HG02840 (cell line): ENCODE results near the gene LHFPL2.

Experiments
- ATAC-seq: cut with Tn5 transposase; IDR thresholded peaks from one replicate; pipeline ENCODE4 v1.9.1; 2021; ENCODE audit warnings: mild to moderate bottlenecking, moderate library complexity, moderate number of reproducible peaks; ENCODE audit not compliant: unreplicated experiment, low FRiP score

The LHFPL2 gene

DNA sequence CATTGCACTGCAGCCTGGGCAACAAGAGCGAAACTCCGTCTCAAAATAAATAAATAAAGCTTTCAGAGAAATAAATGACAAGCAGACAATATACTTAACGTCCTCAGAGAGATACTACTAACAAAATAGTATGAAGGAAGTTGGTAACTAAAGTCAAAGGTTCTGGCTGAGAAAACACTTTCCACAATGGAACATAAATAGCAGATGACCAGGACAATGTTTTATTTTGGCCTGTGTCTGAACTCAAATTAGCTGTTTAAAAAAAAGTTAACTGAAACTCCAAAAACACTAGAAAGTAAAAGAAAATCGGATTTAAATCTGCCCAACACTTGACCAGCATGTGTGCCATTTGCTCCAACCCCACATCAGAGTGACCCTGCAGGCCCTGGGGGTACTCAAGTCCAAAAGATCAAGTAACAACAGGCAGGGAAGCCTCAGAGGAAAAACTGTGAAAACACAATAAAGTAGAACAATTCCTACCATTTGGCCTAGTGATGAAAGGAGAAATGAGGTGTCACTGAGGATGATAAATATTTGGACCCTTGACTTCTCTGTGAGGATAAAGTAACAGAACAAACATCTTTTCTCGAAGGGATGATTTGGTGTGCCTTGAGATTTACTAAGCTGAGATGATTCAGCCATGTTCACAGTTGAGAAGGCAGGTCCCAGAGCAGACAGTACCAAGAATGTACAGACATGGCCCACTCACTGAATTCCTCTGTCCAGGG, 47.7 kb downstream of the LHFPL2 start:
- ATAC-seq = no peak

GRCh38 chr5:78598973-78599372, 49.6 kb downstream of the LHFPL2 start:
- no peak for ATAC-seq

- ATAC-seq = no peak
Observed at GRCh38 chr5:78597974-78598371, 50.6 kb downstream of the LHFPL2 start.

- no peak for ATAC-seq
Observed at GRCh38 chr5:78597068-78597973, 51.3 kb downstream of the LHFPL2 start.

DNA sequence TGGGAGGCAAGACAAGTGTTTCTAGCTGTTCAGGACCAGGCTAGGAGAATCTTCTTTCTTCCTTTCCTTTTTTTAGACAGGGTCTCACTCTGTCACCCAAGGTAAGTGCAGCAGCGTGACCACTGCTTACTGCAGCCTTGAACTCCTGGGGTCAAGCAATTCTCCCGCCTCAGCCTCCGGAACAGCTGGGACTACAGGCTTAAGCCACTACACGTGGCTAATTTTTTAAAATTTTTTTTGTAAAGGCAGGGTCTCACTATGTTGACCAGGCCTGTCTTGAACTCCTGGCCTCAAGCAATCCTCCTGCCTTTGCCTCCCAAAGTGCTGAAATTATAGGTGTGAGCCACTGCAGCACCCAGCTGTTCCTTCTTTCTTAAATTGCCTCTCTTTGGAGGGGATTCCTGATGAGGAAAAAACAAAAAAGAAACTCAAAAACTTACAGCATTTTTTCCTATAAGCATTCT, 53.1 kb downstream of the LHFPL2 start:
- ATAC-seq = no peak

GRCh38 chr5:78594610-78595457, 53.7 kb downstream of the LHFPL2 start:
- ATAC-seq = no peak

DNA sequence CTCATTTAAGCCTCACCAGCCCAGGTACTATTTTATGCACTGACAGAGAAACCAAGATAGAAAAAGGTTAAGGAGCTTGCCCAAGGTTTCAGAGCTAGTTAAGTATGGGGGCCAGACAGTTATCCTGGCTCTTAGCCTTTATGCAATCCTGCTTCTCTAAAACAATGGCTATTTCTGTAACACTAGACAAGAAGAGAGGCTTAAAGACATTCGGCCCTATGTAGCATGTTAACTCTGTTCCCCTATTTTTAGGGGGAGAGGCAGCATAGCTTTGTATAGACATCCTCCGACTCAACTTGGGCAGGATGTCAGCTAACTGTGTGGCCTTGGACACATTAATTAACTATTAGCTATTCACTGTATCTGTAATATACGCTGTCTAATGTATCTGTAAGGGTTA, 54.6 kb downstream of the LHFPL2 start:
- ATAC-seq = no peak

DNA sequence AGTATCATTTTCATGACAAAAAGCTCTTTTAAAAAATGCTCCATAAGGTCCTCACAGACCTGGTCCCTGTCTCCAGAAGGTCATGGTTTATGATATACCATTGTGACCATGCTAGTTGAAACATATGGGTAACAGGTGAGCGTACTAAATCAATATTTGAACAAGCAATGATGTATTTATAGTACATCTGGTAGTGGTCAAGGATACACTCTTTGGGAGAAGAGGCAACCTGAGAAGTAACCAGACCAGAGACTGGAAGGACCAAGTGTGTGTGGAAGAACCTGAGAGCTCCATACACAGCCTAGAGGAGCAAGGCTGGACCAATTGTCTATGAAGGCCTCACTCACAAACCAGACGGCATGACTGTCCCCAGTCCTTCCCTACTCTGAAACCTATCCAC, 55.1 kb downstream of the LHFPL2 start:
- ATAC-seq = no peak

DNA sequence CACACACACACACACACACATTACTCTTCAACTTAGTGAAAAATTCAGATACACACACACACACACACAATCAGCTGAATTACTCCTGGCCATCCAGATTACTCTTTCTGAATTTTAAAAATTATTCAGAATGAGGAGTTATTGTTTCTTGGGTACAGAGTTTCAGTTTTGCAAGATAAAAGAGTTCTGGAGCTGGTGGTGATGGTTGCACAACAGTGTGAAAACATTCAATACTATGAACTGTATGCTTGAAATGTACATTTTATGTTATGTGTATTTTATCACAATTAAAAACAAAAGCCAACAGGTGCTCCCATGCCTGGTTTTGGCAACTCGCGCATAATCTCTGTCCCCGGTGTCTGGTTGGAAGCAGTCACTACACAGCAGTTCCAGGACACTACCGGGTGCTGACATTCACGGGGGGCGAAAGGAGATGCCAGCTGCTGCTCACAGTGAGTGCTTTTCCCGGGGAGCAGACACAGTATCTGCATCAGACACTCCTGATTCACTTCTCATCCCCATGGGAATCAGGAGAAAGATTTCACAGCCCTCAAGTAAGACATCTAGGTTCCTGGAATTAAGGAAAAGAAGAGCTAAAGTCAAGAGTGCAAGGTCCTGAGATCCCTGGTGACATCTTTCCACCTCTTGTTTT, 55.7 kb downstream of the LHFPL2 start:
- no peak for ATAC-seq

DNA sequence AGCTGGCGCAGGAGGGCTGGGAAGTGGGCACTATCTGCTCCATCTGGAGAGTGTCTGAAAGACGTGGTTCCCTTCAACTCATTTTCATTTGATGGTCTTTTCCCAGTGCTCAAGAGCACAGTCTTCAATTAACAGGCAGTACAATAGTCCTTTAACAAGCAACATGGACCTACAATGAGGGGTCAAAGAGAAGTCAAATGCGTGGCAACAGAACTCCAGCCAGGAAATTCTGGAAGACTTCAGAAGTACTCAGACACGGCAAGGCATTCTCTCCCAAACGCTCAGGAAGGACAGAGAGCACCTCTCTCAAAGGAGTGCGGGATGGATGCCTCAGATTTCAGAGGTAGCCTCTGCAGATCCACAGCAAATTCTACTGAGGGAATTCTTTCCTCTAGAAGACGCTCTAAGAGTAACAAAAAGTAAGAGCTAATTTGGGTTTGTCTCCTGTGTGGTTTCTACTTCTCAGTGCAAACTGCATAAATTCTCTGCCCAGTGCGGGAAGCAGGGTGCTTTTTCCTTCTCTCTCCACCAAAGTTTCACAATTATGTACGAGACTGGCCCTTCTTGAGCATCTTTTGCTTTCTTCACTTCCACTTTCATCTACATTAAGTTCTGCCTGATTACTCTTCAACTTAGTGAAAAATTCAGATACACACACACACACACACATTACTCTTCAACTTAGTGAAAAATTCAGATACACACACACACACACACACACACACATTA, 56.4 kb downstream of the LHFPL2 start:
- ATAC-seq = peak; percentile 54

- ATAC-seq = no peak
Observed at GRCh38 chr5:78591138-78591612, 57.4 kb downstream of the LHFPL2 start.

GRCh38 chr5:78589923-78590322, 58.6 kb downstream of the LHFPL2 start:
- ATAC-seq = no peak

- ATAC-seq = no peak
Observed at GRCh38 chr5:78588507-78588906, 60.1 kb downstream of the LHFPL2 start.

GRCh38 chr5:78587775-78588291, 60.7 kb downstream of the LHFPL2 start:
- no peak for ATAC-seq

GRCh38 chr5:78587081-78587774, 61.3 kb downstream of the LHFPL2 start:
- ATAC-seq = no peak

- no peak for ATAC-seq
Observed at GRCh38 chr5:78586251-78586650, 62.3 kb downstream of the LHFPL2 start.

- no peak for ATAC-seq
Observed at GRCh38 chr5:78578015-78578414, 70.6 kb downstream of the LHFPL2 start.

DNA sequence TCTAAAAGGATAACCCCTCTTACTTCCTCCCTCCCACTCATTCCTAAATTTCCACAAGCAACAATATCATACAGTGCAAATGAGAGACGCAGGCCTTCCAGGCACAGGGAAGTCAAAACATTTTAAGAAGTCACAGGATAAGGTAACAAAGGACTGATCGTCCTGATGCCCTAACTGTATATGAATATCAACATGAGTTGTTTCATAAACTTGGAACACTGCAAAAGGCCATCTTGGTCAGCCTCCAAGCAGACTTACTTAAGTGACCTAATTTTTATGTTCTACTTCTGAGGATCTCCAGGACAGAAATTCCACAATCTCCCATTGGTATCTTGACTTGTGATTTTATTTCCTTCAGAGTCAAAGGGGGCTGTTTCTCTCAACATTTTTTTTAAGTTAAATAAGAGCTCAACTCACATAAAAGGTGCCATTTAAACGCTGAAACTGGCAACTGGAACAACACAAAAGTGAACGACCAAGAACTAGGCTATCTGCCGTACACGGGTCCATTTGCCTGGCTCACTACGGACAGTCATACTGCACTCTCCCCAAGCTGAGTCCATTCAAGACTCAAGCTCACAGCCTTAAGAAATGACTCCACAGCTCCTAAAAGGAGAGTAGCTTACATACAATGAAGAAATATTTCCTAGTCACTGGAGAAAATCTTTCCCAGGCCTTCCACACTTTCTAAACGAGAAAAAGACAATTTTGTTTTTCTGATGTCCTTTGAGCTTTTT, 71.3 kb downstream of the LHFPL2 start:
- no peak for ATAC-seq
